ENCODE results near the gene NSD1.
"Not testable (repeated sequence)": the region's sequence is repeated elsewhere in the genome, so short reads cannot be mapped to it uniquely, and the experiment has no call there.

NSD1 gene

DNA sequence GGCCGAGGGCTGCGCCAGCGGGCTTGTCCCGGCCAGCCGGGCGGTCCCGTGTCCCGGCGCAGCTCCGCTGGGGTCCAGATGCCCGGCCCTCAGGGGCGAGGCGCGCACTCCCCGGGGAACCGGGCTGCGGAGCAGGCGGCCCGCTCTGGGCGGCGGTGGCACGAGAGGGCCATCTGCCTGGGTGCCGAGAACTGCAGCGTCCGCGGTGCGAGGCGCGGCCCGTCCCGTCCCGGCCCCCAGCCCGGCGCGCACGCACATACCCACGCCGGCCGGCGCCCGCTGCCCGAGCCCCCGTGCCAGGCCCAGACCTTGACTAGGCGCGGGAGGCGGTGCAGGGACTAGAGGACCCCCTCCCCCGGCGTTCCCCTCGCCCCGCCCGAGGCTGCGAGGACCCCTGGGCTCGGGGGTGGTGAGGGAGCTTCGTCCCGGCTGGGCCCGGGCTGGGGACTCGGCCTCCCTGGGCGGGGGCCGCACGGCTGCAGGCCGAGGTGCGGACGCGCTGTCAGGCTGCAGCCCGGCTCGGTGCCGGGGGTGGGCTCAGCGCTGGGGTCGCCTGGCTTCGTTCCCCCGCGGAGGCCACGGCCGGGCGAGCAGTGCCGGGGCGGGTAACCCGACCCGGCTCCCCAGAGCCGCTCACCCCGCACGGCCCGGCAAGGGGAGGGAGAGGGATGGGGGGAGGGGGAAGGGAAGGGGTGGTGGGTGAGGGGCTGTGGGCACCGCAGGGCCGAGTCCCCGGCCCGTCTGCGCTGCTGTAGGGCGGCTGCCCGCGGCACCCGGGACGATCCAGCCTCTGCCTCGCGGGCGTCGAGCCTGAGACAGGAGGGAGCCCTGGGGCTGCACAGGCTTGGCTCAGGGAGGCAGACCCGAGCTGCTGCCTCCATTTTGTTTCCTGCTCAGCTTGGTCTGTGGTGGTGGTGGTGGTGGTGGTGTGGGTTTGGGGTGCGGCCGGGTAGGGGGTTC, 1.2 kb upstream of the NSD1 start:
- Histone ChIP-seq H3K27me3 (replicated peaks; ENCODE audit: control insufficient read depth, insufficient read depth, low read length) (no peaks in the 10 kb centered on the region), H3K9me3 (ENCODE audit: control insufficient read depth, low read length) (no peaks in the 10 kb centered on the region), H3K4me1 (ENCODE audit: control insufficient read depth, insufficient read depth, low read length) (peaks cover 19% of the 10 kb centered on the region), H3K9ac (ENCODE audit: low read length) (peak overlapping the region; percentile 93), H3K36me3 (ENCODE audit: control insufficient read depth, insufficient read depth, low read length, severe bottlenecking) (peaks cover 24% of the 10 kb centered on the region), H3K4me3 (ENCODE audit: low read length) (peak overlapping the region; percentile 81)
- DNase-seq (ENCODE audit: low read depth): no peak

DNA sequence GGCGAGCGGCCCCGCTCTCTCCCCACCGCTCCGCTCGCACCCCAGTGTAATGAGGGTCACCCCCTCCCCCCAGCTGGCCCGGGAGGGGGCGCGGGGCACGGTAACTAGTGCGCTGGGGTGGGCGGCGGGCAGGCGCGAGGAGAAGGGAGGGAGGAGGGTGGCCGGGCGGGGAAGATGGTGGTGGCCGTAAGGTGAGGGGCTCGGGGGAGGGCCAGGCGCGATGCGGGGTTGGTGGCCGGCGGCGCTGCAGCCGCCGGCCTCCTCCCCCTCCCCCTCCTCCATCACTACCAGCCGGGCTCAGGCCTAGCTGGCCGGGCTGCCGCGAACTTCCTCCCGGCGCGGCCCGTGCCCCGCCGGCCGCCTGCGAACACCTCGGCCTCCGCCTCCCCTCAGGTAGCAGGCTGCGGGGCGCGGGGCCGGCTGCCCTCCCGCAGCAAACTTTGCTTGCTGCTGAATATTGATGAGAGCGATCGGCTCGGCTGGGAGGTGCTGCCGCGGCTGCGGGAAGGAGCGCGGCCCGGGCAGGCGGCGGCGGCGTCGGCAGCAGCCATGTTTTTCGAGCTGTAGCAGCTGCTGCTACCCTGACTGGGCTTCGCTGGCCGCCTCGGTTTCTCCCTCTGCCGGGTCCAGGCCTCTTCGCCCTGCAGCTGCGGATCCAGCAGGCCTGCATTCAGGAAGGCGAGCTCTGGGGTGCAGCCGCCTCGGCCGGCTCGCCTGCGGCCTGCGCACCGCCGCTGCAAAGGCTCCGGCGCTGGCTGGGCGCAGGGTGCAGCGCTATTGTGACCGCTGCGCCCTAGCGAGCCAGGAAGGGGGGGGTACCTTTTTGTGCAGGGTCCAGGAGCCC, 502 bp downstream of the NSD1 start:
- H3K9me3 ChIP-seq (ENCODE audit: control insufficient read depth, low read length): no peaks in the 10 kb centered on the region
- H3K4me1 ChIP-seq (ENCODE audit: control insufficient read depth, insufficient read depth, low read length): peaks cover 21% of the 10 kb centered on the region
- DNase-seq (ENCODE audit: low read depth): peak; percentile 70
- H3K36me3 ChIP-seq (ENCODE audit: control insufficient read depth, insufficient read depth, low read length, severe bottlenecking): peaks cover 34% of the 10 kb centered on the region
- no peaks in the 10 kb centered on the region for H3K27me3 ChIP-seq (replicated peaks; ENCODE audit: control insufficient read depth, insufficient read depth, low read length)
- H3K4me3 ChIP-seq (ENCODE audit: low read length): peak overlapping the region; percentile 81
- H3K9ac ChIP-seq (ENCODE audit: low read length): peak overlapping the region; percentile 93

- DNase-seq (ENCODE audit: low read depth): peak; percentile 21
- H3K27me3 ChIP-seq (replicated peaks; ENCODE audit: control insufficient read depth, insufficient read depth, low read length): no peaks in the 10 kb centered on the region
- H3K9me3 ChIP-seq (ENCODE audit: control insufficient read depth, low read length): no peaks in the 10 kb centered on the region
Observed at GRCh38 chr5:177134697-177135225, 1.2 kb downstream of the NSD1 start.

DNA sequence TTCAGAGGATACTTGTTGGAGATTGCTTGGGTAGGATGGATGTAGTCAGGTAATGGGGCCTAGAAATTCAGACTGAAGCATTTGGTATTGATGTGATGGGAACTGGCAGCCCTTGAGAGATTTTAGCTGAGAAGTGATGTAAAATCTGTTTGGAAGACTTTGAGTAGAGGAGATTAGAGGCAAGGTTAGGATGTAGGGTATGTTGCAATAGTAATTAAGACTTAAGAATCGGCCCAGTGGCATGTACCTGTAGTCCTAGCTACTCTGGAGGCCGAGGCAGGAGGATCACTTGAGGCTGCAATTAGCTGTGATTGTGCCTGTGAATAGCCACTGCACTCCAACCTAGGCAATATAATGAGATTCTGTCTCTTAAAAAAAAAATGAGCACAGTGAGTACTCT, 6.7 kb downstream of the NSD1 start:
- no peaks in the 10 kb centered on the region for H3K27me3 ChIP-seq (replicated peaks; ENCODE audit: control insufficient read depth, insufficient read depth, low read length)
- H3K9me3 ChIP-seq (ENCODE audit: control insufficient read depth, low read length): no peaks in the 10 kb centered on the region
- DNase-seq (ENCODE audit: low read depth): no peak
- H3K9ac ChIP-seq (ENCODE audit: low read length): no peak overlapping the region
- peaks cover 16% of the 10 kb centered on the region for H3K4me1 ChIP-seq (ENCODE audit: control insufficient read depth, insufficient read depth, low read length)
- peaks cover 63% of the 10 kb centered on the region for H3K36me3 ChIP-seq (ENCODE audit: control insufficient read depth, insufficient read depth, low read length, severe bottlenecking)
- H3K4me3 ChIP-seq (ENCODE audit: low read length): no peak overlapping the region

More at GRCh38 chr5:177134697-177135225, 1.2 kb downstream of the NSD1 start:
- H3K9ac ChIP-seq (ENCODE audit: low read length): peak overlapping the region; percentile 93
- H3K4me1 ChIP-seq (ENCODE audit: control insufficient read depth, insufficient read depth, low read length): peaks cover 22% of the 10 kb centered on the region
- peaks cover 34% of the 10 kb centered on the region for H3K36me3 ChIP-seq (ENCODE audit: control insufficient read depth, insufficient read depth, low read length, severe bottlenecking)
- H3K4me3 ChIP-seq (ENCODE audit: low read length): peak overlapping the region; percentile 81

DNA sequence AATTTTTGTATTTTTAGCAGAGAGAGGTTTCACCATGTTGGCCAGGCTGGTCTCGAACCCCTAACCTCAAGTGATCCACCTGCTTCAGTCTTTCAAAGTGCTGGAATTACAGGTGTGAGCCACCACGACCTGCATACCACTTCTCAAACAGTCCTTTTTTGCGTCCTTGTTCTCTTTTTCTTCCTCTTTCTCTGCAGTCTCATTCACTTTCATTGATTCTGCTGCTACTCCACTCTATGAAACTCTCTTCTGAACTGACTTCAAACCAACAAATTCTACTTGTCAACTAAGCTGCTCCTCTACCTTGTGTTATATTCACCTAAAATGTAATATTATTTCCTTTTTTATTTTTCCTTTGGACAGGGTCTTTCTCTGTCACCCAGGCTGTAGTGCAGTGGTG, 7.9 kb downstream of the NSD1 start:
- DNase-seq (ENCODE audit: low read depth): no peak
- peaks cover 12% of the 10 kb centered on the region for H3K4me1 ChIP-seq (ENCODE audit: control insufficient read depth, insufficient read depth, low read length)
- no peaks in the 10 kb centered on the region for H3K9me3 ChIP-seq (ENCODE audit: control insufficient read depth, low read length)
- peaks cover 53% of the 10 kb centered on the region for H3K36me3 ChIP-seq (ENCODE audit: control insufficient read depth, insufficient read depth, low read length, severe bottlenecking)
- no peaks in the 10 kb centered on the region for H3K27me3 ChIP-seq (replicated peaks; ENCODE audit: control insufficient read depth, insufficient read depth, low read length)
- H3K4me3 ChIP-seq (ENCODE audit: low read length): no peak overlapping the region
- no peak overlapping the region for H3K9ac ChIP-seq (ENCODE audit: low read length)

DNA sequence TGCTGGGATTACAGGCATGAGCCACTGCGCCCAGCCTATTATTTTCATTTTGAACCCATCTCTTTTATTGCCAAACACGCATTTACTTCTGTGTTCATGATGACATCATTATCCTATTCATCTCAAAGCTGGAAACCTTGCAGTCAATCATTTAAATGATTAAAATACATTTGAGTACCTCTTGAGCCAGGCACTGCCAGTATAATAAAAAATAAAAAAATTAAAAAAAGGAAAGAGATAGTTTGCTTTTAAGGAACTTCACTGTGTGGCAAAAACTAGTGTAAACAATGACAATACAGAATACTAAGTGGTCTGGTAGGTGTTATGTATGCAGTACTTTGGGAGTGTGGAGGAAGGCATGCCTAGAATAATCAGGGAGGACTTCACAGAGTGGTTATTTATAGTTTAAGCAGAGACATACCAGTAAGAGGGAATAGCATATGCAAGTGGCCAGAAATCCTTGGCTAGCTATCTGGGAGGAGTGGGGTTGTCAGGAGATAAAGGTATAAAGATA, 8.6 kb downstream of the NSD1 start:
- H3K36me3 ChIP-seq (ENCODE audit: control insufficient read depth, insufficient read depth, low read length, severe bottlenecking): peaks cover 51% of the 10 kb centered on the region
- no peaks in the 10 kb centered on the region for H3K9me3 ChIP-seq (ENCODE audit: control insufficient read depth, low read length)
- no peaks in the 10 kb centered on the region for H3K27me3 ChIP-seq (replicated peaks; ENCODE audit: control insufficient read depth, insufficient read depth, low read length)
- H3K4me3 ChIP-seq (ENCODE audit: low read length): no peak overlapping the region
- H3K9ac ChIP-seq (ENCODE audit: low read length): no peak overlapping the region
- no peak for DNase-seq (ENCODE audit: low read depth)
- H3K4me1 ChIP-seq (ENCODE audit: control insufficient read depth, insufficient read depth, low read length): peaks cover 11% of the 10 kb centered on the region

GRCh38 chr5:177142778-177143177, 9.2 kb downstream of the NSD1 start:
- Histone ChIP-seq H3K9me3 (ENCODE audit: control insufficient read depth, low read length) (no peaks in the 10 kb centered on the region), H3K27me3 (replicated peaks; ENCODE audit: control insufficient read depth, insufficient read depth, low read length) (no peaks in the 10 kb centered on the region), H3K36me3 (ENCODE audit: control insufficient read depth, insufficient read depth, low read length, severe bottlenecking) (peaks cover 46% of the 10 kb centered on the region), H3K4me1 (ENCODE audit: control insufficient read depth, insufficient read depth, low read length) (peaks cover 8% of the 10 kb centered on the region), H3K4me3 (ENCODE audit: low read length) (no peak overlapping the region), H3K9ac (ENCODE audit: low read length) (no peak overlapping the region)
- no peak for DNase-seq (ENCODE audit: low read depth)

DNA sequence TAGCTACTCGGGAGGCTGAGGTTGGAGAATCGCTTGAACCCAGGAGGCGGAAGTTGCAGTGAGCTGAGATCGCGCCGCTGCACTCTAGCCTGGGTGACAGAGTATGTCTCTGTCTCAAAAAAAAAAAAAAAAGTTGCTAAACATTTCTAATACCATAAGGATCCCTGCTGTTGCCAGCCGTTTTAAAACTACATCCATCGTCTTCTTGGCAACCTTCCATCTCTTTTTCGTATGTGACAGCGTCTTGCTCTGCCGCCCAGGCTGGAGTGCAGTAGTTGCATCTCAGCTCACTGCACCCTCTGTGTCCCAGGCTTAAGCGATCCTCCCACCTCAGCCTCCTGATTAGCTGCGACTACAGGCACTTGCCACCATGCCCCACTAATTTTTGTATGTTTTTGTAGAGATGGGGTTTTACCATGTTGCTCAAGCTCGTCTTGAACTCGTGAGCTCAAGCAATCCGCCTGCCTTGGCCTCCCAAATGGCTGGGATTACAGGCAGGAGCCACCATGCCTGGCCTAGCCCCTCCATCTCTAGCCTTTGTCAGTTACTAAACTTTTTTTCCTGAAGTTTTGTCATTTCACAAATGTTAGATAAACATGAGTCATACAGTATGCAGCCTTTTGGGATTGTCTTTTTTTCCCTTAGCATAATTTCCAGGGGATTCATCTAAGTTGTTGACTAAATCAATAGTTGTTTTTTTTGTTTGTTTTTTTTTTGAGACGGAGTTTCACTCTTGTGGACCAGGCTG, 13.5 kb downstream of the NSD1 start:
- Histone ChIP-seq H3K4me3 (ENCODE audit: low read length) (no peak overlapping the region), H3K9me3 (ENCODE audit: control insufficient read depth, low read length) (no peaks in the 10 kb centered on the region), H3K9ac (ENCODE audit: low read length) (no peak overlapping the region), H3K27me3 (replicated peaks; ENCODE audit: control insufficient read depth, insufficient read depth, low read length) (no peaks in the 10 kb centered on the region), H3K36me3 (ENCODE audit: control insufficient read depth, insufficient read depth, low read length, severe bottlenecking) (peaks cover 55% of the 10 kb centered on the region), H3K4me1 (ENCODE audit: control insufficient read depth, insufficient read depth, low read length) (peaks cover 5% of the 10 kb centered on the region)
- peak; percentile 53 for DNase-seq (ENCODE audit: low read depth)

- not testable (repeated sequence) for H3K27me3 ChIP-seq (replicated peaks; ENCODE audit: control insufficient read depth, insufficient read depth, low read length); H3K9ac ChIP-seq (ENCODE audit: low read length); DNase-seq (ENCODE audit: low read depth); H3K4me3 ChIP-seq (ENCODE audit: low read length); H3K4me1 ChIP-seq (ENCODE audit: control insufficient read depth, insufficient read depth, low read length); H3K9me3 ChIP-seq (ENCODE audit: control insufficient read depth, low read length)
- H3K36me3 ChIP-seq (ENCODE audit: control insufficient read depth, insufficient read depth, low read length, severe bottlenecking): peaks cover 30% of the 10 kb centered on the region
Observed at GRCh38 chr5:177150061-177150460, 16.5 kb downstream of the NSD1 start.

DNA sequence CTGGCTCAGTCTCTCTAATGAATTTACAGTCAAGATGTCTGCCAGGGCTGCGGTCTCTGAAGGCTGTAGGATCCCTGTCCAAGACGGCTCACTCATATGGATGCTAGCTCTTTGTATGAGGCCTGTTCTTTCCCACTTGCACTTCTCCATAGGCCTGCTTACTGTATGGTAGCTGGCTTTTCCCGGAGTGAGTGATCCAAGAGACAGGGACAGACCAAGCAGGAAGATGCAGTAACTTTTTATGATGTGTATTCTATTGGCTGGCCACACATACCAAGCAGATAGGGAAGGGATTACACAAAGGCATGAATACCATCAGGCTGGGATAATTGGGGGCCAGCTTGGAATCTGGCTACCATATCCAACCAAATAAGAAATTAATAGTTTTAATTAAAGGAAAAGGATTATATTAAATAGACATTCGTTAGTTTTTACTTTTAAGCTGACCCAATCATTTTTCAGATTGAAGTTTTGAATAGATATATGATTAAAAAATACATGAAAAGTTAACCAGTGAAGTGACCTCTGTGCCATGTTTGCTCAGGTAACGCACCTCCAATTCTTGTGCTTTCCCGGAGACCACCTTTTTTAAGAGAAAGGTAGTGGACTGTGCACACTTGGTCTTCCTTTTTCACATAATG, 20.6 kb downstream of the NSD1 start:
- Histone ChIP-seq H3K36me3 (ENCODE audit: control insufficient read depth, insufficient read depth, low read length, severe bottlenecking) (peaks cover 14% of the 10 kb centered on the region), H3K4me1 (ENCODE audit: control insufficient read depth, insufficient read depth, low read length) (no peaks in the 10 kb centered on the region), H3K9ac (ENCODE audit: low read length) (no peak overlapping the region), H3K4me3 (ENCODE audit: low read length) (no peak overlapping the region), H3K27me3 (replicated peaks; ENCODE audit: control insufficient read depth, insufficient read depth, low read length) (no peaks in the 10 kb centered on the region), H3K9me3 (ENCODE audit: control insufficient read depth, low read length) (no peaks in the 10 kb centered on the region)
- no peak for DNase-seq (ENCODE audit: low read depth)

All from adipocyte (in vitro differentiated cells).